ENCODE data around the gene SP1.

The SP1 gene

GRCh38 chr12:53346491-53346890 lies 33.5 kb upstream of the SP1 start:
- DNase-seq (ENCODE audit: low read depth) = peak; percentile 63
- TF ChIP-seq POLR2A (IDR thresholded peaks at IDR 0.05; ENCODE audit: extremely low read depth, insufficient read length) (no peak), MYC (IDR thresholded peaks at IDR 0.05; ENCODE audit: low read depth, low read length) (no peak), MAX (IDR thresholded peaks at IDR 0.05; ENCODE audit: low read depth, low read length) (no peak), CTCF (IDR thresholded peaks at IDR 0.05; ENCODE audit: low read depth, low read length) (no peak)
- H3K4me3 ChIP-seq (ENCODE audit: low read depth, low read length) = no peak overlapping the region

GRCh38 chr12:53347905-53348304 lies 32.1 kb upstream of the SP1 start:
- no peak for DNase-seq (ENCODE audit: low read depth)
- H3K4me3 ChIP-seq (ENCODE audit: low read depth, low read length) = no peak overlapping the region
- no peak for TF ChIP-seq MAX (IDR thresholded peaks at IDR 0.05; ENCODE audit: low read depth, low read length)
- no peak for TF ChIP-seq MYC (IDR thresholded peaks at IDR 0.05; ENCODE audit: low read depth, low read length)
- TF ChIP-seq CTCF (IDR thresholded peaks at IDR 0.05; ENCODE audit: low read depth, low read length) = no peak
- TF ChIP-seq POLR2A (IDR thresholded peaks at IDR 0.05; ENCODE audit: extremely low read depth, insufficient read length) = no peak

GRCh38 chr12:53352331-53353256 lies 27.4 kb upstream of the SP1 start:
- TF ChIP-seq CTCF (IDR thresholded peaks at IDR 0.05; ENCODE audit: low read depth, low read length) (peak; percentile 75), MYC (IDR thresholded peaks at IDR 0.05; ENCODE audit: low read depth, low read length) (peak; percentile 23), MAX (IDR thresholded peaks at IDR 0.05; ENCODE audit: low read depth, low read length) (no peak; the same call in 1 of the 2 replicates)
- peak; percentile 93 for DNase-seq (ENCODE audit: low read depth)
- no peak overlapping the region for H3K4me3 ChIP-seq (ENCODE audit: low read depth, low read length)

- TF ChIP-seq CTCF (IDR thresholded peaks at IDR 0.05; ENCODE audit: low read depth, low read length) = no peak
- TF ChIP-seq MYC (IDR thresholded peaks at IDR 0.05; ENCODE audit: low read depth, low read length) = no peak
- no peak for TF ChIP-seq POLR2A (IDR thresholded peaks at IDR 0.05; ENCODE audit: extremely low read depth, insufficient read length)
- no peak for TF ChIP-seq MAX (IDR thresholded peaks at IDR 0.05; ENCODE audit: low read depth, low read length)
- no peak overlapping the region for H3K4me3 ChIP-seq (ENCODE audit: low read depth, low read length)
- no peak for DNase-seq (ENCODE audit: low read depth)
Observed at GRCh38 chr12:53353257-53353655, 26.7 kb upstream of the SP1 start.

- no peak overlapping the region for H3K4me3 ChIP-seq (ENCODE audit: low read depth, low read length)
- TF ChIP-seq MAX (IDR thresholded peaks at IDR 0.05; ENCODE audit: low read depth, low read length) = no peak
- TF ChIP-seq CTCF (IDR thresholded peaks at IDR 0.05; ENCODE audit: low read depth, low read length) = no peak
- TF ChIP-seq POLR2A (IDR thresholded peaks at IDR 0.05; ENCODE audit: extremely low read depth, insufficient read length) = no peak
- DNase-seq (ENCODE audit: low read depth) = no peak
Observed at GRCh38 chr12:53355121-53355520, 24.9 kb upstream of the SP1 start.
